CD4-positive, alpha-beta T cell treated with Interleukin-1 beta for 1 hour (primary cell): ENCODE measurements around the gene GALNT7.

Experiments used
- DNase-seq, 2 donors: peaks; one replicate each; pipeline ENCODE4 v3.0.0-alpha.2; 2020 to 2022

Gene GALNT7

GRCh38 chr4:173365359-173365996 lies 196.9 kb downstream of the GALNT7 start:
- no peak for DNase-seq

GRCh38 chr4:173367285-173367684 lies 198.7 kb downstream of the GALNT7 start:
- no peak for DNase-seq

- no peak for DNase-seq
Measured at GRCh38 chr4:173367946-173368345, 199.3 kb downstream of the GALNT7 start.

GRCh38 chr4:173370130-173370476 lies 201.5 kb downstream of the GALNT7 start:
- peak; percentile 72 to 73 for DNase-seq

- DNase-seq = peak; percentile 97
Measured at GRCh38 chr4:173370477-173371291, 202.1 kb downstream of the GALNT7 start, which contains the start of gene SAP30. TSS of gene SAP30 (plus strand) at chr4:173370954. CDS start at chr4:173371183, 229 bp downstream.

GRCh38 chr4:173371292-173372192 lies 202.9 kb downstream of the GALNT7 start:
- peak; percentile 34 to 42 for DNase-seq
